ENCODE measurements around the gene SMAD1. TPM values are rescaled to one million over a fixed set of nuclear protein-coding genes. Genes with fewer than 3 reads are reported as not detected.

Gene SMAD1
- total RNA-seq, 2 donors from 2014 or later, result 25.1 to 28.3 TPM

GRCh38 chr4:145554691-145555090 is 73.0 kb downstream of the SMAD1 start:
- peaks cover 59% of the 10 kb centered on the region for H3K36me3 Mint-ChIP-seq (ENCODE audit: low read depth)
- Histone ChIP-seq H3K9me3 (ENCODE audit: control insufficient read depth, low read length) (peaks cover 24% of the 10 kb centered on the region), H3K27me3 (ENCODE audit: control insufficient read depth, insufficient read depth, low read length, poor library complexity, severe bottlenecking) (no peaks in the 10 kb centered on the region), H3K4me1 (ENCODE audit: control insufficient read depth, insufficient read depth, low read length) (no peaks in the 10 kb centered on the region), H3K36me3 (ENCODE audit: control insufficient read depth, insufficient read depth, low read length) (peaks cover 44% of the 10 kb centered on the region), H3K27ac (ENCODE audit: low read depth, low read length) (no peak overlapping the region), H3K4me3 (ENCODE audit: low read length) (no peak overlapping the region), H3K9ac (ENCODE audit: extremely low read depth, low read length, poor library complexity, severe bottlenecking) (no peak overlapping the region)
- no peak overlapping the region for H3K27ac Mint-ChIP-seq
- no peak overlapping the region for H3K4me3 Mint-ChIP-seq
- DNase-seq, result no peak
- no peaks in the 10 kb centered on the region for H3K27me3 Mint-ChIP-seq (ENCODE audit: insufficient read depth)
- no peak for TF ChIP-seq CTCF (conservative IDR thresholded peaks at IDR 0.05)
- 100% methylated on average over 1 of the region's 1 CpG; no CpG with 5 or more reads in 1 of the 2 experiments for WGBS, 2 experiments (ENCODE audit: insufficient coverage in 1 of 2, insufficient read length in 1 of 2)
- H3K4me1 Mint-ChIP-seq, result no peaks in the 10 kb centered on the region
- peaks cover 12% of the 10 kb centered on the region for H3K9me3 Mint-ChIP-seq

- no peaks in the 10 kb centered on the region for H3K27me3 ChIP-seq (ENCODE audit: control insufficient read depth, insufficient read depth, low read length, poor library complexity, severe bottlenecking)
- Mint-ChIP-seq H3K4me1 (peaks cover 6% of the 10 kb centered on the region), H3K36me3 (ENCODE audit: low read depth) (peaks cover 45% of the 10 kb centered on the region), H3K9me3 (peaks cover 7% of the 10 kb centered on the region), H3K4me3 (no peak overlapping the region), H3K27me3 (ENCODE audit: insufficient read depth) (no peaks in the 10 kb centered on the region), H3K27ac (no peak overlapping the region)
- peaks cover 18% of the 10 kb centered on the region for H3K9me3 ChIP-seq (ENCODE audit: control insufficient read depth, low read length)
- peak; percentile 98 for TF ChIP-seq CTCF (conservative IDR thresholded peaks at IDR 0.05)
- H3K4me1 ChIP-seq (ENCODE audit: control insufficient read depth, insufficient read depth, low read length), result no peaks in the 10 kb centered on the region
- H3K36me3 ChIP-seq (ENCODE audit: control insufficient read depth, insufficient read depth, low read length), result peaks cover 30% of the 10 kb centered on the region
- 15 to 19% methylated on average over 3 of the region's 3 CpGs for WGBS, 2 experiments (ENCODE audit: insufficient coverage in 1 of 2, insufficient read length in 1 of 2)
- peak; percentile 89 for DNase-seq
- H3K9ac ChIP-seq (ENCODE audit: extremely low read depth, low read length, poor library complexity, severe bottlenecking), result no peak overlapping the region
- H3K27ac ChIP-seq (ENCODE audit: low read depth, low read length), result no peak overlapping the region
- H3K4me3 ChIP-seq (ENCODE audit: low read length), result no peak overlapping the region
Measured at GRCh38 chr4:145557720-145558119, 76.1 kb downstream of the SMAD1 start.

GRCh38 chr4:145563293-145563985 is 81.8 kb downstream of the SMAD1 start:
- Histone ChIP-seq H3K9me3 (ENCODE audit: control insufficient read depth, low read length) (peaks cover 22% of the 10 kb centered on the region), H3K27me3 (ENCODE audit: control insufficient read depth, insufficient read depth, low read length, poor library complexity, severe bottlenecking) (no peaks in the 10 kb centered on the region), H3K27ac (ENCODE audit: low read depth, low read length) (no peak overlapping the region), H3K9ac (ENCODE audit: extremely low read depth, low read length, poor library complexity, severe bottlenecking) (no peak overlapping the region), H3K4me3 (ENCODE audit: low read length) (no peak overlapping the region), H3K36me3 (ENCODE audit: control insufficient read depth, insufficient read depth, low read length) (peaks cover 14% of the 10 kb centered on the region), H3K4me1 (ENCODE audit: control insufficient read depth, insufficient read depth, low read length) (no peaks in the 10 kb centered on the region)
- Mint-ChIP-seq H3K36me3 (ENCODE audit: low read depth) (peaks cover 23% of the 10 kb centered on the region), H3K4me3 (no peak overlapping the region), H3K27me3 (ENCODE audit: insufficient read depth) (no peaks in the 10 kb centered on the region), H3K4me1 (peaks cover 6% of the 10 kb centered on the region), H3K9me3 (peaks cover 5% of the 10 kb centered on the region), H3K27ac (no peak overlapping the region)
- 83% methylated on average over 7 of the region's 7 CpGs for WGBS, 2 experiments (ENCODE audit: insufficient coverage in 1 of 2, insufficient read length in 1 of 2)
- TF ChIP-seq CTCF (conservative IDR thresholded peaks at IDR 0.05), result no peak
- no peak for DNase-seq
